ENCODE data around the gene PRDM7. TPM values are rescaled to one million over a fixed set of nuclear protein-coding genes. Genes with fewer than 3 reads are reported as not detected.

The PRDM7 gene
- total RNA-seq, 1 experiment from 2014 or later = not detected

- Mint-ChIP-seq H3K4me1 (peaks cover 27 to 30% of the 10 kb centered on the region in 2 experiments), H3K36me3 (ENCODE audit: insufficient read depth in 1 of 3, low read depth in 3 of 3) (peaks cover 0 to 7% (median 0%) of the 10 kb centered on the region in 3 experiments; a peak in 2 of 7 replicates), H3K4me3 (no peak overlapping the region; a peak in 1 of 5 replicates), H3K27me3 (ENCODE audit: low read depth) (no peaks in the 10 kb centered on the region), H3K27ac (no peak overlapping the region), H3K9me3 (no peaks in the 10 kb centered on the region; a peak in 1 of 5 replicates)
- H3K27me3 ChIP-seq (ENCODE audit: insufficient read depth, low read length) = no peaks in the 10 kb centered on the region
- H3K9me3 ChIP-seq (ENCODE audit: control insufficient read depth, low read depth, low read length) = no peaks in the 10 kb centered on the region
- TF ChIP-seq CTCF (conservative IDR thresholded peaks at IDR 0.05) = no peak
- no peak overlapping the region for H3K18ac ChIP-seq (ENCODE audit: insufficient read length, low read depth, low read length)
- no peak overlapping the region for H2AFZ ChIP-seq (ENCODE audit: low read length)
- H4K20me1 ChIP-seq (ENCODE audit: control insufficient read depth, insufficient read depth, insufficient read length) = no peaks in the 10 kb centered on the region
- no peak overlapping the region for H2AK5ac ChIP-seq (ENCODE audit: insufficient read length, low read length)
- no peak overlapping the region for H3T11ph ChIP-seq (ENCODE audit: low read length)
- no peak overlapping the region for H3K56ac ChIP-seq (ENCODE audit: insufficient read length, low read depth, low read length)
- no peaks in the 10 kb centered on the region for H3K4me1 ChIP-seq (ENCODE audit: insufficient read depth, low read length)
- no peak overlapping the region; the same call in 1 of the 2 replicates for H3K14ac ChIP-seq (ENCODE audit: insufficient read depth, low read length)
- no peak overlapping the region for H2BK120ac ChIP-seq (ENCODE audit: low read depth, low read length, poor library complexity, severe bottlenecking)
- H3K4ac ChIP-seq (ENCODE audit: low read depth, low read length) = no peak overlapping the region
- no peak overlapping the region for H2BK15ac ChIP-seq (ENCODE audit: low read depth, low read length)
- H3K79me2 ChIP-seq (ENCODE audit: insufficient read depth, low read length) = no peaks in the 10 kb centered on the region
- no peaks in the 10 kb centered on the region for H3K79me1 ChIP-seq (ENCODE audit: insufficient read depth, low read depth, low read length, poor library complexity, severe bottlenecking)
- no peak for DNase-seq
- no peak overlapping the region for H2BK20ac ChIP-seq (ENCODE audit: low read depth, low read length, poor library complexity, severe bottlenecking)
- no CpG with 5 or more reads among the region's 7 CpGs for WGBS (ENCODE audit: extremely low coverage, insufficient read length, low lambda C conversion rate)
- H4K5ac ChIP-seq (ENCODE audit: insufficient read length, low read depth, low read length) = no peak overlapping the region
- H3K9ac ChIP-seq (ENCODE audit: extremely low read depth, insufficient read length, low read length) = no peak overlapping the region
- H2BK12ac ChIP-seq (ENCODE audit: insufficient read length, low read depth, low read length) = no peak overlapping the region
- no peak overlapping the region for H4K8ac ChIP-seq (replicated peaks; ENCODE audit: insufficient read length, low read depth, low read length)
- H2BK5ac ChIP-seq (ENCODE audit: insufficient read length, low read length) = no peak overlapping the region
- no peak overlapping the region for H3K4me2 ChIP-seq (ENCODE audit: insufficient read depth, insufficient read length, low read length)
- H3K23ac ChIP-seq (ENCODE audit: insufficient read length, low read depth, low read length) = no peak overlapping the region
- H3K23me2 ChIP-seq (ENCODE audit: insufficient read length, low read depth, low read length, poor library complexity, severe bottlenecking) = peaks cover 4% of the 10 kb centered on the region
- no peak overlapping the region for H4K91ac ChIP-seq (ENCODE audit: insufficient read length, low read depth, low read length)
- H3K27ac ChIP-seq (ENCODE audit: insufficient read length, low read depth, low read length) = no peak overlapping the region
These were observed 54.1 kb downstream of the PRDM7 start for GRCh38 chr16:90023078-90023447.

All from H9 (cell line).